ENCODE results near the gene CADM2. TPM values are rescaled to one million over a fixed set of nuclear protein-coding genes. Genes with fewer than 3 reads are reported as not detected.

The CADM2 gene
- total RNA-seq, 2 donors from 2014 or later, result 0.28 to 0.57 TPM

GRCh38 chr3:85933326-85933725, 974.5 kb downstream of the CADM2 start:
- intact Hi-C loops (cut with DNase I), result no loop called here
- no peak for DNase-seq (ENCODE audit: low spot score)

- intact Hi-C loops (cut with DNase I), result no loop called here
- DNase-seq (ENCODE audit: low spot score), result no peak
Observed at GRCh38 chr3:85935171-85935570, 976.4 kb downstream of the CADM2 start.

GRCh38 chr3:85939074-85939482, 980.3 kb downstream of the CADM2 start:
- intact Hi-C loops (cut with DNase I), result no loop called here
- no peak for DNase-seq (ENCODE audit: low spot score)

- intact Hi-C loops (cut with DNase I), result no loop called here
- DNase-seq (ENCODE audit: low spot score), result no peak
Observed at GRCh38 chr3:85950435-85950834, 991.6 kb downstream of the CADM2 start.

GRCh38 chr3:85960793-85961192, 1002.0 kb downstream of the CADM2 start:
- intact Hi-C loops (cut with DNase I), result no loop called here
- no peak for DNase-seq (ENCODE audit: low spot score)

GRCh38 chr3:85977615-85978338, 1019.0 kb downstream of the CADM2 start:
- intact Hi-C loops (cut with DNase I), result no loop called here
- DNase-seq (ENCODE audit: low spot score), result no peak

GRCh38 chr3:85979034-85979433, 1020.2 kb downstream of the CADM2 start:
- intact Hi-C loops (cut with DNase I), result no loop called here
- DNase-seq (ENCODE audit: low spot score), result no peak

GRCh38 chr3:85989581-85989980, 1030.8 kb downstream of the CADM2 start:
- intact Hi-C loops (cut with DNase I), result loop anchor here in 1 of 2 donors (10.0 kb wide), 1 partner anchor 1925 kb away; no protein-coding TSS in a partner anchor
- peak; percentile 53 for DNase-seq (ENCODE audit: low spot score)

GRCh38 chr3:86029590-86029989, 1070.8 kb downstream of the CADM2 start:
- intact Hi-C loops (cut with DNase I), result no loop called here
- no peak for DNase-seq (ENCODE audit: low spot score)

- DNase-seq (ENCODE audit: low spot score), result no peak
- intact Hi-C loops (cut with DNase I), result no loop called here
Observed at GRCh38 chr3:86037916-86038315, 1079.1 kb downstream of the CADM2 start.

- intact Hi-C loops (cut with DNase I), result no loop called here
- DNase-seq (ENCODE audit: low spot score), result no peak
Observed at GRCh38 chr3:86046436-86047136, 1087.8 kb downstream of the CADM2 start.

GRCh38 chr3:86047161-86047560, 1088.4 kb downstream of the CADM2 start:
- intact Hi-C loops (cut with DNase I), result no loop called here
- no peak for DNase-seq (ENCODE audit: low spot score)

- DNase-seq (ENCODE audit: low spot score), result no peak
- intact Hi-C loops (cut with DNase I), result no loop called here
Observed at GRCh38 chr3:86051058-86051457, 1092.3 kb downstream of the CADM2 start.

GRCh38 chr3:86056032-86056431, 1097.2 kb downstream of the CADM2 start:
- intact Hi-C loops (cut with DNase I), result no loop called here

GRCh38 chr3:86056962-86057361, 1098.2 kb downstream of the CADM2 start:
- DNase-seq (ENCODE audit: low spot score), result no peak
- intact Hi-C loops (cut with DNase I), result no loop called here

More at GRCh38 chr3:86056032-86056431, 1097.2 kb downstream of the CADM2 start:
- no peak for DNase-seq (ENCODE audit: low spot score)

GRCh38 chr3:86073799-86074198, 1115.0 kb downstream of the CADM2 start:
- intact Hi-C loops (cut with DNase I), result no loop called here
- no peak for DNase-seq (ENCODE audit: low spot score)

GRCh38 chr3:86087160-86087871, 1128.5 kb downstream of the CADM2 start:
- DNase-seq (ENCODE audit: low spot score), result no peak
- intact Hi-C loops (cut with DNase I), result no loop called here

GRCh38 chr3:86104154-86104553, 1145.4 kb downstream of the CADM2 start:
- DNase-seq (ENCODE audit: low spot score), result no peak
- intact Hi-C loops (cut with DNase I), result no loop called here

- intact Hi-C loops (cut with DNase I), result no loop called here
- DNase-seq (ENCODE audit: low spot score), result no peak
Observed at GRCh38 chr3:86109434-86109833, 1150.6 kb downstream of the CADM2 start.

Measured in posterior vena cava (tissue), 2 donors.